BLaER1 treated with 17β-estradiol and CSF1 and Interleukin-3, amounts not matched to agents 10 nM and 100 nM (cell line): ENCODE data around the gene CBR4.
"Not testable (repeated sequence)": the region's sequence is repeated elsewhere in the genome, so short reads cannot be mapped to it uniquely, and the experiment has no call there.

Experiments used
- H3K27ac ChIP-seq, 11 experiments: shearing (Covaris generic); formaldehyde crosslinking; 2 replicates each; pipeline ENCODE4 v1.8.1; 2022
- H3K27me3 ChIP-seq, 11 experiments: shearing (Covaris generic); formaldehyde crosslinking; 2 replicates each; pipeline ENCODE4 v1.8.1; 2022
- H3K36me3 ChIP-seq, 11 experiments: shearing (Covaris generic); formaldehyde crosslinking; 2 replicates each; pipeline ENCODE4 v1.8.1; 2022
- H3K4me1 ChIP-seq, 10 experiments: shearing (Covaris generic); formaldehyde crosslinking; 2 replicates each; pipeline ENCODE4 v1.8.1; 2022
- H3K4me2 ChIP-seq, 11 experiments: shearing (Covaris generic); formaldehyde crosslinking; 2 replicates each; pipeline ENCODE4 v1.8.1; 2022
- H3K4me3 ChIP-seq, 10 experiments: shearing (Covaris generic); formaldehyde crosslinking; 2 replicates each; pipeline ENCODE4 v1.8.1; 2022
- H3K9ac ChIP-seq, 11 experiments: shearing (Covaris generic); formaldehyde crosslinking; 2 replicates each; pipeline ENCODE4 v1.8.1; 2022
- H3K9me3 ChIP-seq, 11 experiments: shearing (Covaris generic); formaldehyde crosslinking; replicated peaks in 1 of 11; 2 replicates each; pipeline ENCODE4 v1.8.1; 2022
- H4K20me1 ChIP-seq, 11 experiments: shearing (Covaris generic); formaldehyde crosslinking; 2 replicates each; pipeline ENCODE4 v1.8.1; 2022
- Cebpa-rat ChIP-seq, 11 experiments: shearing (Covaris generic); IDR thresholded peaks; 2 replicates each; pipeline ENCODE4 v1.8.1; 2022

The CBR4 gene

GRCh38 chr4:168978001-168978700, 31.9 kb downstream of the CBR4 start:
- TF ChIP-seq Cebpa-rat (IDR thresholded peaks at IDR 0.05), result no peak
- H3K36me3 ChIP-seq, result peaks cover 76 to 92% (median 87%) of the 10 kb centered on the region in 11 experiments
- H3K4me3 ChIP-seq, result no peak overlapping the region
- H3K4me2 ChIP-seq, result no peak overlapping the region
- peaks cover 76 to 99% (median 89%) of the 10 kb centered on the region in 11 experiments for H3K9me3 ChIP-seq
- H4K20me1 ChIP-seq, result no peaks in the 10 kb centered on the region
- H3K4me1 ChIP-seq, result no peaks in the 10 kb centered on the region
- no peak overlapping the region for H3K27ac ChIP-seq
- no peaks in the 10 kb centered on the region for H3K27me3 ChIP-seq
- no peak overlapping the region for H3K9ac ChIP-seq

- Histone ChIP-seq H4K20me1 (no peaks in the 10 kb centered on the region), H3K4me3 (no peak overlapping the region), H3K4me1 (no peaks in the 10 kb centered on the region), H3K27ac (no peak overlapping the region), H3K9ac (no peak overlapping the region), H3K36me3 (peaks cover 30 to 40% (median 36%) of the 10 kb centered on the region in 11 experiments), H3K4me2 (no peak overlapping the region), H3K27me3 (no peaks in the 10 kb centered on the region), H3K9me3 (peaks cover 32 to 64% (median 41%) of the 10 kb centered on the region in 11 experiments)
- no peak for TF ChIP-seq Cebpa-rat (IDR thresholded peaks at IDR 0.05)
These were observed 37.5 kb downstream of the CBR4 start for GRCh38 chr4:168972596-168972995.

GRCh38 chr4:168960716-168961115, 49.3 kb downstream of the CBR4 start:
- Histone ChIP-seq H3K27me3 (no peaks in the 10 kb centered on the region), H3K4me3 (no peak overlapping the region), H3K9ac (no peak overlapping the region), H3K27ac (no peak overlapping the region), H3K4me1 (no peaks in the 10 kb centered on the region), H4K20me1 (no peaks in the 10 kb centered on the region), H3K36me3 (peaks cover 0 to 6% (median 0%) of the 10 kb centered on the region in 11 experiments; a peak in 1 of 22 replicates), H3K9me3 (peaks cover 0 to 11% (median 0%) of the 10 kb centered on the region in 11 experiments; a peak in 5 of 22 replicates), H3K4me2 (no peak overlapping the region)
- TF ChIP-seq Cebpa-rat (IDR thresholded peaks at IDR 0.05), result no peak

- Histone ChIP-seq H3K4me2 (no peak overlapping the region), H3K4me1 (peaks cover 0 to 15% (median 12%) of the 10 kb centered on the region in 10 experiments; a peak in 17 of 20 replicates), H3K9ac (no peak overlapping the region), H3K27ac (no peak overlapping the region), H3K27me3 (no peaks in the 10 kb centered on the region), H3K4me3 (no peak overlapping the region), H3K36me3 (peaks cover 0 to 9% (median 0%) of the 10 kb centered on the region in 11 experiments; a peak in 2 of 22 replicates), H4K20me1 (no peaks in the 10 kb centered on the region), H3K9me3 (peaks cover 7 to 38% (median 17%) of the 10 kb centered on the region in 11 experiments; a peak in 14 of 22 replicates)
- TF ChIP-seq Cebpa-rat (IDR thresholded peaks at IDR 0.05), result no peak
These were observed 54.4 kb downstream of the CBR4 start for GRCh38 chr4:168955674-168956073.

GRCh38 chr4:168952821-168953246, 57.2 kb downstream of the CBR4 start:
- not testable (repeated sequence) for H4K20me1 ChIP-seq, H3K4me3 ChIP-seq, H3K27me3 ChIP-seq, H3K36me3 ChIP-seq, H3K9ac ChIP-seq
- peaks cover 0 to 15% (median 12%) of the 10 kb centered on the region in 10 experiments; a peak in 17 of 20 replicates for H3K4me1 ChIP-seq
- H3K4me2 ChIP-seq, result peak overlapping the region in 9 of 11 experiments; percentile 26 to 70 (median 60); a peak in 18 of 22 replicates
- peaks cover 7 to 35% (median 18%) of the 10 kb centered on the region in 11 experiments; a peak in 14 of 22 replicates for H3K9me3 ChIP-seq
- H3K27ac ChIP-seq, result peak overlapping the region in 4 of 11 experiments; percentile 12 to 64 (median 36); a peak in 4 of 22 replicates

GRCh38 chr4:168945291-168945690, 64.8 kb downstream of the CBR4 start:
- Histone ChIP-seq H3K27me3 (no peaks in the 10 kb centered on the region), H3K4me3 (no peak overlapping the region), H4K20me1 (no peaks in the 10 kb centered on the region), H3K9ac (no peak overlapping the region), H3K4me1 (no peaks in the 10 kb centered on the region), H3K36me3 (0 out of 22 replicates have a peak, but pooled peaks cover 0 to 6% (median 0%) of the 10 kb centered on the region in 11 experiments), H3K9me3 (peaks cover 0 to 16% (median 8%) of the 10 kb centered on the region in 11 experiments; a peak in 7 of 22 replicates), H3K4me2 (no peak overlapping the region), H3K27ac (no peak overlapping the region)
- no peak for TF ChIP-seq Cebpa-rat (IDR thresholded peaks at IDR 0.05)

- Histone ChIP-seq H3K4me2 (no peak overlapping the region), H3K27me3 (no peaks in the 10 kb centered on the region), H3K9me3 (peaks cover 7 to 34% (median 17%) of the 10 kb centered on the region in 11 experiments; a peak in 15 of 22 replicates), H3K9ac (no peak overlapping the region), H3K4me3 (no peak overlapping the region), H3K36me3 (peaks cover 0 to 6% (median 0%) of the 10 kb centered on the region in 11 experiments; a peak in 1 of 22 replicates), H3K4me1 (no peaks in the 10 kb centered on the region), H3K27ac (no peak overlapping the region), H4K20me1 (no peaks in the 10 kb centered on the region)
- no peak for TF ChIP-seq Cebpa-rat (IDR thresholded peaks at IDR 0.05)
These were observed 67.1 kb downstream of the CBR4 start for GRCh38 chr4:168942985-168943384.
